ENCODE data around the gene MAPKAP1. TPM values are rescaled to one million over a fixed set of nuclear protein-coding genes. Genes with fewer than 3 reads are reported as not detected.

Gene MAPKAP1
- total RNA-seq, 1 donor from 2014 or later, result 84.9 TPM

GRCh38 chr9:125538092-125538473 is 168.9 kb downstream of the MAPKAP1 start:
- Mint-ChIP-seq H3K27me3 (no peaks in the 10 kb centered on the region), H3K27ac (no peak overlapping the region), H3K4me1 (peaks cover 15% of the 10 kb centered on the region), H3K36me3 (ENCODE audit: low read depth) (peaks cover 44% of the 10 kb centered on the region), H3K9me3 (no peaks in the 10 kb centered on the region), H3K4me3 (no peak overlapping the region)
- DNase-seq (no peak), ATAC-seq (ENCODE audit: low read depth) (no peak)
- intact Hi-C loops (cut with micrococcal nuclease), result no loop called here
- TF ChIP-seq, protein P1, sequence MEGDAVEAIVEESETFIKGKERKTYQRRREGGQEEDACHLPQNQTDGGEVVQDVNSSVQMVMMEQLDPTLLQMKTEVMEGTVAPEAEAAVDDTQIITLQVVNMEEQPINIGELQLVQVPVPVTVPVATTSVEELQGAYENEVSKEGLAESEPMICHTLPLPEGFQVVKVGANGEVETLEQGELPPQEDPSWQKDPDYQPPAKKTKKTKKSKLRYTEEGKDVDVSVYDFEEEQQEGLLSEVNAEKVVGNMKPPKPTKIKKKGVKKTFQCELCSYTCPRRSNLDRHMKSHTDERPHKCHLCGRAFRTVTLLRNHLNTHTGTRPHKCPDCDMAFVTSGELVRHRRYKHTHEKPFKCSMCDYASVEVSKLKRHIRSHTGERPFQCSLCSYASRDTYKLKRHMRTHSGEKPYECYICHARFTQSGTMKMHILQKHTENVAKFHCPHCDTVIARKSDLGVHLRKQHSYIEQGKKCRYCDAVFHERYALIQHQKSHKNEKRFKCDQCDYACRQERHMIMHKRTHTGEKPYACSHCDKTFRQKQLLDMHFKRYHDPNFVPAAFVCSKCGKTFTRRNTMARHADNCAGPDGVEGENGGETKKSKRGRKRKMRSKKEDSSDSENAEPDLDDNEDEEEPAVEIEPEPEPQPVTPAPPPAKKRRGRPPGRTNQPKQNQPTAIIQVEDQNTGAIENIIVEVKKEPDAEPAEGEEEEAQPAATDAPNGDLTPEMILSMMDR (IDR thresholded peaks at IDR 0.05), result no peak
- POLR2A ChIA-PET, result no interaction called here
- CTCF ChIA-PET, result interaction anchor here (1.0 kb wide), 1 partner anchor 21 kb away, joined by 3 read pairs; no protein-coding TSS in a partner anchor

- POLR2A ChIA-PET, result no interaction called here
- Mint-ChIP-seq H3K27me3 (no peaks in the 10 kb centered on the region), H3K36me3 (ENCODE audit: low read depth) (peaks cover 43% of the 10 kb centered on the region), H3K27ac (no peak overlapping the region), H3K9me3 (no peaks in the 10 kb centered on the region), H3K4me1 (peaks cover 18% of the 10 kb centered on the region), H3K4me3 (no peak overlapping the region)
- TF ChIP-seq, protein P1 (IDR thresholded peaks at IDR 0.05), result no peak
- DNase-seq, result no peak
- no peak for ATAC-seq (ENCODE audit: low read depth)
- CTCF ChIA-PET, result interaction anchor here (1.0 kb wide), 1 partner anchor 21 kb away, joined by 3 read pairs; no protein-coding TSS in a partner anchor
- intact Hi-C loops (cut with micrococcal nuclease), result no loop called here
Observed at GRCh38 chr9:125537442-125538091, 169.4 kb downstream of the MAPKAP1 start.

DNA sequence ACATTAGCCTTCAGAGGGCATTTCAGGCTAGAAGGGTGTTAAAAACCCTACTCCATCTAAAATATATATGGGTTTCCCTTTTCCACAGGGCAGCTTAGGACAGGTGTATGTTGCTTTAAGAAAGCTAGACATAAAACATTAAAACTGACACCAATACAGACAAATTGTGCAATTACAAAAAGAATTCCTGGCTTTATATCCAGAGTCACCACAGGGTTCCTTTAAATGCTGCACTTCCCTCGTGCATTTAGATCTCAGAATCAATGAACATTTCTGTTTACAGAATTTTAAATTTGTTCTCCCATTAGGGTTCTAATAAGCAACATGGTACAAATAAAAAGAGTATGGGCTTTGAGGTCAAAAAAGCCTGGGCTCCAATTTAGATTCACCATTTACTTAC is 170.2 kb downstream of the MAPKAP1 start:
- Mint-ChIP-seq H3K4me3 (no peak overlapping the region), H3K9me3 (no peaks in the 10 kb centered on the region), H3K36me3 (ENCODE audit: low read depth) (peaks cover 39% of the 10 kb centered on the region), H3K27ac (no peak overlapping the region), H3K4me1 (peaks cover 25% of the 10 kb centered on the region), H3K27me3 (no peaks in the 10 kb centered on the region)
- DNase-seq, result no peak
- CTCF ChIA-PET, result no interaction called here
- ATAC-seq (ENCODE audit: low read depth), result no peak
- intact Hi-C loops (cut with micrococcal nuclease), result no loop called here
- TF ChIP-seq, protein P1 (IDR thresholded peaks at IDR 0.05), result no peak
- POLR2A ChIA-PET, result no interaction called here

GRCh38 chr9:125536167-125536772 is 170.7 kb downstream of the MAPKAP1 start:
- H3K4me1 Mint-ChIP-seq, result peaks cover 30% of the 10 kb centered on the region
- intact Hi-C loops (cut with micrococcal nuclease), result no loop called here
- H3K27ac Mint-ChIP-seq, result no peak overlapping the region
- TF ChIP-seq, protein P1 (IDR thresholded peaks at IDR 0.05), result no peak
- CTCF ChIA-PET, result no interaction called here
- H3K4me3 Mint-ChIP-seq, result no peak overlapping the region
- no peaks in the 10 kb centered on the region for H3K27me3 Mint-ChIP-seq
- ATAC-seq (ENCODE audit: low read depth) (no peak), DNase-seq (no peak)
- no peaks in the 10 kb centered on the region for H3K9me3 Mint-ChIP-seq
- H3K36me3 Mint-ChIP-seq (ENCODE audit: low read depth), result peaks cover 35% of the 10 kb centered on the region
- POLR2A ChIA-PET, result interaction anchor here (1.3 kb wide), 1 partner anchor 23 kb away, joined by 3 read pairs; no protein-coding TSS in a partner anchor

DNA sequence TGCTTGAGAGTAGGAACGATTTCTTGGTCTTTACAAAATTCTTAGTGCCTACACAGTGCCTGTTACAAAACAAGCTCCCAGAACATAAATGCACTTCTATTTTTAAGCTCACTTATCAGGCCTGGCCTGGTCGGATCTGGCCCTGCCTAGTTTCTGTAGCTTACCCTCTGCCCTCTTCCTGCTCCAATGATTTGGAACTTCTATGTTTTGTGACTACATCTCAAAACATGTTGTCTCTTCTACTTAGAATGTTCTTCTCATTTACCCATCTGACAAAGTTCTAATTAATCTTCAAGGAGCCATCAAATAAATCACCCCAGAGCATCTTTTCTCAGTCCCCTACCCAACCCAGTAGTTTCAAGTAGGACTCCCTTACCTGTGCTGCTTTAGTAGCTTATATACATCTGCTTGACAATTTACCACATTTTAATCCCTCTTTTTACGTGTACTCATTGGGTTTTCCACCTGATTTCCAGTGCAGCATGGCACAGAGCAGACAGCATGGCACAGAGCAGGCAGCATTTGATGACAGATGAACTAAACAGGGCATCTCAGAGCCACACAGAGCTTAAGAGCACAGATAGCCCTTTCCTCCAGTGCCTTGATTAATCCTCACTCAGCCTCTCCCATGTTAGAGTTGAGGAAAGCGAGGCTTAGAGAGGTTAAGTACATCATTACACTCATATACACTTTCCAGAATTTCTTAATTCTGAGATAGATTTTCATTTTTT is 171.9 kb downstream of the MAPKAP1 start:
- Mint-ChIP-seq H3K27ac (no peak overlapping the region), H3K9me3 (no peaks in the 10 kb centered on the region), H3K4me1 (peaks cover 38% of the 10 kb centered on the region), H3K27me3 (no peaks in the 10 kb centered on the region), H3K4me3 (no peak overlapping the region), H3K36me3 (ENCODE audit: low read depth) (peaks cover 27% of the 10 kb centered on the region)
- TF ChIP-seq, protein P1 (IDR thresholded peaks at IDR 0.05), result no peak
- POLR2A ChIA-PET, result interaction anchor here (1.3 kb wide), 1 partner anchor 24 kb away, joined by 3 read pairs; no protein-coding TSS in a partner anchor
- intact Hi-C loops (cut with micrococcal nuclease), result no loop called here
- DNase-seq, result no peak
- ATAC-seq (ENCODE audit: low read depth), result peak; percentile 31
- CTCF ChIA-PET, result interaction anchor here (0.7 to 2.1 kb wide), 2 partner anchors 23 to 128 kb away, joined by 4 to 5 read pairs; no protein-coding TSS in a partner anchor
